Adrenal gland (tissue), 12 donors: ENCODE measurements around the gene ASCL4. TPM values are rescaled to one million over a fixed set of nuclear protein-coding genes. Genes with fewer than 3 reads are reported as not detected.

Source experiments
- DNase-seq, 7 donors: peaks; one replicate each; pipeline ENCODE4 v3.0.0-alpha.2; 2019 to 2020
- H3K27ac ChIP-seq, 5 donors: fragments of 200-600 bp; sonication (generic) in 4 of 5; 1 replicate in 3 of 5; 2 replicates in 2 of 5; pipeline versions ENCODE4 v1.5.1 to v1.8.0; 2016 to 2020; ENCODE audit warnings: mild to moderate bottlenecking in 1 of 5
- H3K27me3 ChIP-seq: fragments of 200-600 bp; 2 replicates; pipeline ENCODE4 v1.8.0; 2021
- H3K36me3 ChIP-seq, 2 donors: fragments of 200-600 bp; replicated peaks in 1 of 2; 1 replicate in 1 of 2; 2 replicates in 1 of 2; pipeline versions ENCODE4 v1.5.1 to v1.8.0; 2018 to 2022
- H3K4me1 ChIP-seq, 2 donors: fragments of 200-600 bp; replicated peaks in 1 of 2; 1 replicate in 1 of 2; 2 replicates in 1 of 2; pipeline versions ENCODE4 v1.5.1 to v1.8.0; 2018 to 2021
- H3K4me3 ChIP-seq, 4 donors: fragments of 200-600 bp; sonication (generic) in 3 of 4; one replicate each; pipeline ENCODE4 v1.5.1; 2016 to 2018
- H3K9me3 ChIP-seq, 3 donors: fragments of 200-600 bp; sonication (generic) in 1 of 3; replicated peaks in 1 of 3; 1 replicate in 2 of 3; 2 replicates in 1 of 3; pipeline versions ENCODE4 v1.5.1 to v1.8.0; 2016 to 2021
- CTCF ChIP-seq, 6 experiments: fragments of 450-650 bp in 4 of 6; fragments of 200-600 bp in 2 of 6; sonication (generic) in 1 of 6; IDR thresholded peaks; 1 replicate in 5 of 6; 2 replicates in 1 of 6; pipeline versions ENCODE4 v1.5.1 to v1.8.0; 2016 to 2021; ENCODE audit warnings: antibody characterized with exemption in 6 of 6, mild to moderate bottlenecking in 2 of 6, moderate library complexity in 1 of 6
- POLR2A ChIP-seq, 2 donors: fragments of 450-650 bp; IDR thresholded peaks; one replicate each; pipeline ENCODE4 v1.6.1; 2017; ENCODE audit warnings: antibody characterized with exemption in 2 of 2, mild to moderate bottlenecking in 2 of 2, moderate library complexity in 1 of 2
- WGBS, 4 donors: extraction: QIAGEN DNeasy Blood & Tissue Kit in 2 of 4; methylation state at CpG; one replicate each; pipeline versions ENCODE4 v1.1.5 to v1.1.7; 2013 to 2017; 5-methylcytosine and 5-hydroxymethylcytosine counted together
- intact Hi-C, 2 donors: fragments of 100-400 bp; cut with DNase I; formaldehyde crosslinking; loops; one replicate each; pipeline versions ENCODE4 v1.14.1 to v1.15.0; 2022 to 2023
- polyA plus RNA-seq, 3 donors: library from polyadenylated mRNA; stranded (reverse); fragments of 200-250 nt in 2 of 3; fragments of 350-450 nt in 1 of 3; fragmentation: Illumina TruSeq in 1 of 3; extraction: RNeasy Lipid Tissue Mini Kit (QIAGEN cat#74804) in 1 of 3; gene quantifications; one replicate each; pipeline ENCODE4 v1.2.3, GENCODE V29; 2013 to 2014
- total RNA-seq, 9 donors: library from RNA; depleted of rRNA in 4 of 9; stranded (reverse); fragments of >200 nt in 4 of 9; fragments of 120-200 nt in 1 of 9; fragmentation: NEBNext Ultra II Directional in 1 of 9; extraction: Animal tissue kit (Norgen Biotek cat#: 25700) in 1 of 9; gene quantifications; one replicate each; pipeline versions ENCODE4 v1.1.0 to v1.2.4, GENCODE V29; 2013 to 2023
- donor health status: healthy with polysubstance abuse.
- donor health status: Bipolar disorder and iron deficiency.
- donor health status: DM: yes; HTN: yes; CAD: no.
- donor health status: DM: no; HTN: no; CAD: no.
- donor health status: DM: no; HTN: no; CAD: no.
- donor health status: DM: yes; HTN: yes; CAD: no.

The ASCL4 gene
- total and polyA plus RNA-seq, 12 donors = 0.07 TPM; not detected in 11

GRCh38 chr12:107748472-107748871 is 26.0 kb upstream of the ASCL4 start:
- DNase-seq = no peak
- intact Hi-C loops = no loop called here
- H3K36me3 ChIP-seq = peaks cover 0 to 67% of the 10 kb centered on the region in 2 donors
- no peaks in the 10 kb centered on the region for H3K27me3 ChIP-seq
- WGBS, 4 donors = 72 to 82% (median 76%) methylated on average over 6 of the region's 6 CpGs
- no peak overlapping the region for H3K4me3 ChIP-seq
- H3K4me1 ChIP-seq = peaks cover 7 to 9% of the 10 kb centered on the region in 2 donors
- no peak overlapping the region for H3K27ac ChIP-seq
- no peaks in the 10 kb centered on the region for H3K9me3 ChIP-seq
- no peak for TF ChIP-seq CTCF (IDR thresholded peaks at IDR 0.05)

- WGBS, 4 donors = 87 to 100% (median 94%) methylated on average over 1 of the region's 1 CpG
- H3K9me3 ChIP-seq = no peaks in the 10 kb centered on the region
- H3K27ac ChIP-seq = no peak overlapping the region
- no peak overlapping the region for H3K4me3 ChIP-seq
- H3K36me3 ChIP-seq = peaks cover 0 to 67% of the 10 kb centered on the region in 2 donors
- peaks cover 7 to 9% of the 10 kb centered on the region in 2 donors for H3K4me1 ChIP-seq
- TF ChIP-seq POLR2A (IDR thresholded peaks at IDR 0.05) (no peak), CTCF (IDR thresholded peaks at IDR 0.05) (no peak)
- DNase-seq = no peak
- H3K27me3 ChIP-seq = no peaks in the 10 kb centered on the region
- intact Hi-C loops = no loop called here
Measured at GRCh38 chr12:107749083-107749482, 25.4 kb upstream of the ASCL4 start.

GRCh38 chr12:107759410-107759809 is 15.1 kb upstream of the ASCL4 start:
- Histone ChIP-seq H3K36me3 (peaks cover 0 to 32% of the 10 kb centered on the region in 2 donors), H3K27ac (peak overlapping the region in 3 of 5 donors; percentile 74 to 93 (median 78)), H3K4me3 (peak overlapping the region in 1 of 4 donors; percentile 63), H3K9me3 (no peaks in the 10 kb centered on the region), H3K4me1 (peaks cover 19 to 33% of the 10 kb centered on the region in 2 donors), H3K27me3 (no peaks in the 10 kb centered on the region)
- intact Hi-C loops = loop anchor here in 1 of 2 donors (5.0 kb wide), 1 partner anchor 67 kb away; no protein-coding TSS in a partner anchor
- peak in 4 of 7 donors; percentile 30 to 53 (median 48) for DNase-seq
- WGBS, 4 donors = 24 to 45% (median 25%) methylated on average over 3 of the region's 3 CpGs
- TF ChIP-seq POLR2A (IDR thresholded peaks at IDR 0.05) (peak in 1 of 2 donors; percentile 52), CTCF (IDR thresholded peaks at IDR 0.05) (no peak)

- Histone ChIP-seq H3K27ac (peak overlapping the region in 4 of 5 donors; percentile 46 to 93 (median 76)), H3K36me3 (peaks cover 0 to 25% of the 10 kb centered on the region in 2 donors), H3K9me3 (no peaks in the 10 kb centered on the region), H3K4me1 (peaks cover 19 to 33% of the 10 kb centered on the region in 2 donors), H3K27me3 (no peaks in the 10 kb centered on the region), H3K4me3 (peak overlapping the region; percentile 63 to 93 (median 78))
- 1 to 4% (median 3%) methylated on average over 6 to 30 of the region's 30 CpGs for WGBS, 4 donors
- TF ChIP-seq POLR2A (IDR thresholded peaks at IDR 0.05) = no peak
- DNase-seq = peak; percentile 33 to 65 (median 40)
- intact Hi-C loops = loop anchor here (10.0 kb wide), 2 partner anchors 66 to 124 kb away; no protein-coding TSS in a partner anchor
Measured at GRCh38 chr12:107760207-107760808, 14.2 kb upstream of the ASCL4 start.
